NCI-H2171 (cell line): Measurements from ENCODE around the gene TMEM183A.
"Not testable (repeated sequence)": the region's sequence is repeated elsewhere in the genome, so short reads cannot be mapped to it uniquely, and the experiment has no call there.

Experiments
- DNase-seq: peaks from one replicate; lab custom pipeline; 2025; lab: John Stamatoyannopoulos, UW

The TMEM183A gene

DNA sequence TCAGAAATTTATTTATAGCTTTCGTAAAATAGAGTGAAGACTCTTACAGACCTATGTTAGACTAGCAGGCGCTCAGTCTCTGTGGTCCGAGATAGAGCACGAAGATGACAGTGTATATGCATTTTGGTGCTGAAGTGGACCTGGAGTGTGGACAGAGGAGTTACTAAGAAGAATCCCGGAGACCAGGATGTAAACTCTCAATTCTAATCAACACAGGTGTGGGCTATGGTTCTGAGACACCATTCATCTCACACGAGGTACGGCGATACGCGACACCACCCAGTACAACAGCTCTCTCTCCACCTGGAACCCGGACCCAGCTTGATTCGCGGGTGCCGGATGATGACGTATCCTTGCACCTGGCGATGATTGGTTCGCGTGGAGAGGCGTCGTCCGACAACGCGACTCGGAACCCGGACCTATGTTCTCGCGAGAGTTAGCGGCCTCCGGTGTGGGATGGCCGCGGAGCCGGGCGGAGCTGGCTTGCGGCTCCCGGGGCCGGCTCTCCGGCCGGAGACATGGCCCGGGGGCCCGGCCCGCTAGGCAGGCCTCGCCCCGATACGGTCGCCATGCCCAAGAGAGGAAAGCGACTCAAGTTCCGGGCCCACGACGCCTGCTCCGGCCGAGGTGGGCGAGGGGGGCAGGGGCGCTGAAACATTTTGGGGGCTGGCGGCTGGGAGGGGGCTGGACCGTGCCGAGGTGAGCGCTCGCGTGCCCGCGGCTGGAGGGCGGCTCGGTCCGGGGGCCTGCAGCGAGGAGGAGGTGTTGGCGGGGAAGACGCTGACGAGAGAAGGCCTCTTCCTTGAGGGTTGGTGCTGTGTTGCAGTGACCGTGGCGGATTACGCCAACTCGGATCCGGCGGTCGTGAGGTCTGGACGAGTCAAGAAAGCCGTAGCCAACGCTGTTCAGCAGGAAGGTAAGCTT lies at the start of gene TMEM183A:
Gene TMEM183A, plus strand, starts transcription at position 427 of the 924 bp plus-strand sequence. Its CDS starts 92 bp downstream, at position 519.
- DNase-seq: peak; percentile 97

DNA sequence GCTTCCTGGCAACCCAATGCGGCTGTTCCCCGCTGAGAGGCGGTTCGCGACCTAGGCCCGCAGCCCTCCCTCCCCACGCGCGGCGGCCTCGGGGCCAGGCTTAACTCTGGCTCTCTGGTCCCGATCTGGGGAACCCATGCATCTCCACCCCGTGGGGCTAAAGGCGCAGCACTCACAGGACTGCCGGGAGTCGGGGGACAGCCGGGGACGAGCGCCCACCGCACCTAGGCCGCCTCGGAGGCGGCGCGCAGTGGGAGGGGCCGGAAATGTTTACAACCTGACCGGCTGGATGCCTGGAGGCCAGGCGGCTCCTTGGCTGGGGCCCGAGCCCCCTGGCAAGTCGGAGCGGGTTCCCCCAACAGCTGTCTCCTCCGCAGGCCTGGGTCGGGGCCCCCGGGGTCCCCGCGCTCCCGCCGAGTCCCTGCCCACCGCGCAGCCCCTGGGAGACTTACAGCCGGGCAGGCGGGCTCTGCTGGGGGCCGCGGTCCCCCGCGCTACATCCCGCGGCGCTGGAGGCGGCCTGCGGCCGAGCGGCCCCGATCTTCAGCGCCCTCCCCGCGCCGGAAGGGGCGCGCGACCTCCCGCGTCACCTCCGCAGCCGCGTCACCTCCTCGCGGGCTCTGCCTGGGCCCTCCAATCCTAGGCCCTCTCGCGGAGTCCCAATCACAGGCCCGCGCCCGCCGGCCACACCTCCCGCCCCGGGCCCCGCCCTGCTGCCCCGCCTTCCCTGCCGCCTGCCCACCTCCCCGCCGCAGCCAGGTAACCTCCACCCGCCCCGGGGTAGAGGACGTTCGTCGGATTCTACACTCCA lies 49.2 kb upstream of the TMEM183A start, which contains the start of gene ADIPOR1:
Gene ADIPOR1, minus strand, starts transcription at position 580 of the 811 bp plus-strand sequence. CDS start 7,242 bp downstream, outside the sequence.
- DNase-seq: peak; percentile 89

DNA sequence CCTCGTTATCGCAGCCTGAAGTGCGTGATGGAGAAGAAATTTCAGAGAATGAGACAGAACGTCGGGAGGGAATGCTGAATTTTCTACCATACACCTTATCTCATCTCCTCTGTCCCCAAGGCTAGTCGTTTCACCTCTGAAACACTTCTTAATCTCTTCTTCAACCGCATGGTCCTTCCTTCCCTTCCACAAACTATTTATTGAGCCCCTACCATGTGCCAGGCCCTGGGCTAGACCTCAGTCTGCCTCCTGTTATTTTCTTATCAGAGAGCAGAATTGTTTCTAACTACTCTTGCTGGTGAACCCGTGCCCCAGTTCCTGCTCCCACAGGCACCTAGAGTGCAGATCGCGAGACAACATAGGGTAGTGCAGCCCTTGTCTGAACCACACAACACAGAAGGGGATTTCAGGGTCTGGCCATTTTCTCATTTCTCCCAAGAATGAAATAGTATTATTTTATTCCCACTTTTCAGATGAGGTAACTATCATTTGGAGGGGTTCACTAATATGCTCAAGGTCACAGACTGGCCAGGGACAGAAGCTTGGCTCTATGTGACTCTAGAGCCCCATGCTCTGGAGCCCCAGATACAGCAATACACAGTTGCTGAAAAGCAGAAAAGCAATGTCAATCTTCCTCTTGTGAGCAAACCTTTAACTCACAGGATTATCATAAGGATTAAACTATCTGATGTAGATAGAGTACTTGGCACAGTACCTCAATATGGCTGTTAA lies 48.5 kb upstream of the TMEM183A start:
- DNase-seq: no peak

DNA sequence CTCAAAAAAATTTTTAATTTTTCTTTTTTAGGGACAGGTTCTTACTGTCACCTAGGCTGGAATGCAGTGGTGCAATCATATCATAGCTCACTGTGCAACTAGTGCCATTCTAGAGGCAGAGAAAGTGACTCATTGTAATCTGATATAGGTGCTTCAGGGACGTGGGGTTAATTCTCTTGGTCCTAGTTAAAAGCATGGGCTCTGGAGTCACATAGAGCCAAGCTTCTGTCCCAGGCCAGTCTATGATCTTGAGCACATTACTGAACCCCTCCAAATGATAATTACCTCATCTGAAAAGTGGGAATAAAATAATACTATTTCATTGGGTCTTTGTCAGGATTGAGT lies 47.9 kb upstream of the TMEM183A start:
- DNase-seq: peak; percentile 1

DNA sequence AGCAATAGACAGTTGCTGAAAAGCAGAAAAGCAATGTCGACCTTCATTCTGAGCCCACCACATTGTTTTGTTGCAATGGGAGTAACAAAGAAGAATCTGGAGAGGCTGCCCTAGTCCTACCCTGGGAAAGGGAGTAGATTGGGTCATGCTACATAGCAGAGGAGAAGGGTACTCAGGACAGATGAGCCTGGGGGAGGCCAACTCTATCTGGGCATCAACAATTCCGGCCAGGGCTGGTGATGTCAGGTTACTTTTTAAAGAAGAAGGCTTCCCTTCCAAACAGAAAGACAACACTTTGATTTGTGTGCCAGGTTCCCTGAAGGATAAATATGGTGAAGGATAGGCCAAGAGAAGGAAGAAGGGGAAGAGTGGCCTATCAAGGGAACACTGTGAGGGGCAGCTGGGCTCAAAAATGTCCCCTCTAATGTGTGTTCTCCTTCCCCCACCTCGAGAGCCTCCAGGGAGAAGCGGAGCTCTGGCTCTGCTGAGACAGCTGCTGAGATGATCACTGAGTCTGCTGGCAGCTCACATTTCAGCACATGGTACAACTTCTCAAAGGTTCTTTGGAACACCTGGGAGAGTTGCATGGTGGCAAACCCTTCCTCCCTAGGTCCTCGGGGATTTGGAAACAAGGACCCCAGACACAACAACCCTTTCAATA lies 45.8 kb upstream of the TMEM183A start:
- DNase-seq: peak; percentile 48

- DNase-seq: peak; percentile 87
Measured at GRCh38 chr1:202964791-202965410, 42.3 kb upstream of the TMEM183A start.

GRCh38 chr1:202965422-202965821 lies 41.8 kb upstream of the TMEM183A start:
- no peak for DNase-seq

GRCh38 chr1:202966006-202966898 lies 40.9 kb upstream of the TMEM183A start:
- DNase-seq: no peak

DNA sequence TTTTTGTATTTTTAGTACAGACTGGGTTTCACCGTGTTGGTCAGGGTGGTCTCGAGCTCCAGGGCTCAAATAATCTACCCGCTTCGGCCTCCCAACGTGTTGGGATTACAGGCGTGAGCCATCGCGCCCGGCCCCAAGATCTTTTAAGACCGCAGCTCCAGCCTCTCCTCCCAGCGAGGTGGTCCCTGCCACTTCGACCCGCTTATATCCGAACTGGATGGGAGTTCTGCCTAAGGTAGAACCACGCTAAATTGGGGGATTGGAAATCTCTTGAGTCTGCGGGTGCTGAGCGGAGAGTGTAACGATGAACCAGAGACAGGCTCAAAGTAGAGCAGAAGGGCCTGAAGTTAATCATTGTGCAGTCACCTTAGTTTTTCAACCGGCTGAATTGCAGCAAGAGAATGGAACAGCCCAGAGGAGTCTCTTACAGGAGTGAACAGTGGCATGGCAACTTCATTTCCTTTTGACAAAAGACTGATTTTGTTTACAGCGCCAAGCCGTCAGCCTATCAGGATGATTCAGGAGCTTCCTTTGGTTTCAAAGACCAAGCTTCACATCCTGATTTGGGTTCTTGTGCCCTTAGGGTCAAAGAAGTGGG lies 39.4 kb upstream of the TMEM183A start:
- no peak for DNase-seq

- DNase-seq: no peak
Measured at GRCh38 chr1:202968351-202968750, 38.8 kb upstream of the TMEM183A start.

DNA sequence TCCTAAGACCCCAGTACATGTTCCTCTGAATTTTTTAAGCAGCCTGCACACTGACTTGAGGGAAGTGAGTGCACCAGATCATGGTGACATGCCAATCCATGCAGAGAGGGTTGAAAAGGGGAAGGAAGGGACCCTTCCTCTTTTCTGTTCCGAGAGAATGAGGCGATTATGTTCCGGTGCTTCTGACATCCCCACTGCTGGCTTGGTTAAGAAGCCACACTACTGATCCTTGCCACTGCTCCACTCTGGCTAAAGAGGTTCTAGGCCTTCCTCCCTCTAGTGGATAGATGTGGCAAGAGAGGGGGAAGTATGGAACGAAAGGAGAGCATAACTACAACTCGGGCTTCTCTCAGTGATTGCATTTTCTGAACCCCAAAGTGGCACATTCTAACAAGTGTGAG lies 38.3 kb upstream of the TMEM183A start:
- DNase-seq: peak; percentile 3

DNA sequence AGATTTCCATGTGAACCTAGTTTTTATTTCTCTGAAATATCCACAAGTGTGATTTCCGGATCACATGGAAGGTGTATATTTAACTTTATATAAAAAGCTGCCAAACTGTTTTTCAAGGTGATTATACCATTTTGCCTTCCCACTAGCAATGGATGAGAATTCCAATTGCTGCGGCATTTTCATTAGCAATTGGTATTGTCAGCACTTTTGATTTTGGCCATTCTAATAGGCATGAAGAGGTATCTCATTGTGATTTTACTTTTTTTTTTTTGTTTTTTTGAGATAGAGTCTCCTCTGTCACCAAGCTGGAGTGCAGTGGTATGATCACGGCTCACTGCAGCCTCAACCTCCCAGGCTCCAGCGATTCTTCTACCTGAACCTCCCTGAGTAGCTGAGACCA lies 35.1 kb upstream of the TMEM183A start:
- no peak for DNase-seq

GRCh38 chr1:202974856-202975255 lies 32.3 kb upstream of the TMEM183A start:
- no peak for DNase-seq

- no peak for DNase-seq
Measured at GRCh38 chr1:202976633-202977032, 30.5 kb upstream of the TMEM183A start.

DNA sequence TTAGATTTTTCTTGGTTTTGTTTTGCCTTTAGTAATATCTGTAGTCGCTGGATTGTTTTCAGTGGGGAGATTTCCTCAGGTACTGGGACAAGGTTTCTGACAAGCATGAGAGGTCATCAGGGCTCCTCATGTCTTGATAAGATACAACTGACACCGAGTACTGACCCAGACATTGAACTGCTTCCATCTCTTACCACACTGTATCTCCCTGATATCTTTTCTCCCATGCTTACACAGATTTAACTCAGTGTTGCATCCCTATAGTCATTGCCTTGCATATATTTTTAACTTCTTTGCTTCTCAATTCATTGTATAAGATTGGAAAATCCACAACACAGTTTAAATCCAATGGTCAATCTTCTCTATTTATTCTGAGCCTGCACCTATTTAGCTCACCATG lies 27.7 kb upstream of the TMEM183A start:
- DNase-seq: no peak

DNA sequence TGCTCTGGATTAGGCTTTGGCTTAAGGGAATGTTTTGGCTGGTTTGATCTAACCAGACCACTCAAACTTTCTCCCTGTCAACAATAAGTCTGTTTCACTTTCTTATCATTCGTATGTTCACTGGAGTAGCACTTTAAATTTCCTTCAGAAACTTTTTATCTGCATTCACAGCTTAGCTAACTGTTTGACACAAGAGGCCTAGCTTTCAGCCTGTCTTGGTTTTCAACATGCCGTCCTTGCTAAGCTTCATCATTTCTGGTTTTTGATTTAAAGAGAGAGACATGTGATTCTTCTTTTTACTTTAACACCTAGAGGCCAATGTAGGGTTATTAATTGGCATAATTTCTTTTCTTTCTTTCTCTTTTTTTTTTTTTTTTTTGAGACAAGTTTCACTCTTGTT lies 25.2 kb upstream of the TMEM183A start:
- no peak for DNase-seq

- DNase-seq: no peak
Measured at GRCh38 chr1:202982715-202983430, 24.3 kb upstream of the TMEM183A start.

DNA sequence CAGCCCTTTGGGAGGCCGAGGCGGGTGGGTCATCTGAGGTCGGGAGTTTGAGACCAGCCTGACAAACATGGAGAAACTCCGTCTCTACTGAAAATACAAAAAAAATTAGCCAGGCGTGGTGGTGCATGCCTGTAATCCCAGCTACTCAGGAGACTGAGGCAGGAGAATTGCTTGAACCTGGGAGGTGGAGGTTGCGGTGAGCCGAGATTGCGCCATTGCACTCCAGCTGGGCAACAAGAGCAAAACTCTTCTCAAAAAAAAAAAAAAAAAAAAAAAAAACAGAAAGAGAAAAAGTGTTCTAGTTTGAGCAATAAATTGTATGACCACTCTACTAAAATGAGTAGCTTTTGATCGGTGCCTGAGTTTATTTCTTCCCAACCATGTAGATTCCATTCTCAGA lies 21.1 kb upstream of the TMEM183A start:
- DNase-seq: not testable (repeated sequence)

DNA sequence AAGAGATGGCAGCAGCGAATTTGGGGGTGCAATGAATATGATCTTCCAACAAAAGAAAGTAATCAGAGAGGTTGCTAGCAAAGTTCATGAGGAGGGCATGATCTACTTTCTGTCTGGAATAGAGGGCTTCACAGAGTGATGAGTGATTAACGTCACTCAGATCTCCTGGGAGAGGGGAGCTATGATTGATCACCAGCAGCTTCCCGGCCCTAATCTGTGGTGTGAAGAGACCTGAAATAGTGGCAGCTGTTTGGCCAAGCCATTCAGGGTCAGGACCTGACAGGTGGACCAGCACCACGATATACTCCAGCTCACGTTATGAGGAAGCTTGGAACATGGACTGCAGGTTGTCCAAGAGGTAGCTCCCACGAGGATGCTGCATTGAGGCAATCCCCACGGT lies 19.9 kb upstream of the TMEM183A start:
- DNase-seq: no peak
